ENCODE data around the gene FGD4.

Gene FGD4

GRCh38 chr12:32486158-32486557 lies 86.8 kb downstream of the FGD4 start:
- CTCF ChIA-PET, result no interaction called here
- no peak for DNase-seq (ENCODE audit: extremely low spot score)
- no peak for TF ChIP-seq L3MBTL2 (conservative IDR thresholded peaks at IDR 0.05)
- TF ChIP-seq ELF4 (IDR thresholded peaks at IDR 0.05), result no peak
- TF ChIP-seq FOXM1 (IDR thresholded peaks at IDR 0.05; ENCODE audit: borderline replicate concordance), result no peak
- POLR2A ChIA-PET, result no interaction called here

- ChIA-PET POLR2A (no interaction called here), CTCF (no interaction called here)
- no peak for DNase-seq (ENCODE audit: extremely low spot score)
- TF ChIP-seq ELF4 (IDR thresholded peaks at IDR 0.05) (no peak), FOXM1 (IDR thresholded peaks at IDR 0.05; ENCODE audit: borderline replicate concordance) (no peak), FOXA1 (IDR thresholded peaks at IDR 0.05) (no peak), ZNF384 (IDR thresholded peaks at IDR 0.05) (no peak), SUZ12 (IDR thresholded peaks at IDR 0.05) (no peak), CTBP1 (IDR thresholded peaks at IDR 0.05; ENCODE audit: borderline replicate concordance) (no peak), L3MBTL2 (conservative IDR thresholded peaks at IDR 0.05) (no peak), FOXK2 (IDR thresholded peaks at IDR 0.05) (no peak), NFRKB (IDR thresholded peaks at IDR 0.05) (no peak), LEF1 (IDR thresholded peaks at IDR 0.05; ENCODE audit: borderline replicate concordance) (no peak), HDGF (IDR thresholded peaks at IDR 0.05; ENCODE audit: borderline replicate concordance) (no peak), PKNOX1 (IDR thresholded peaks at IDR 0.05) (no peak), BHLHE40 (IDR thresholded peaks at IDR 0.05; ENCODE audit: borderline replicate concordance) (no peak), ARNT (IDR thresholded peaks at IDR 0.05) (no peak), SP1 (IDR thresholded peaks at IDR 0.05) (no peak), TARDBP (IDR thresholded peaks at IDR 0.05) (no peak)
These were observed 88.8 kb downstream of the FGD4 start for GRCh38 chr12:32488132-32488531.

GRCh38 chr12:32489070-32489469 lies 89.7 kb downstream of the FGD4 start:
- no peak for DNase-seq (ENCODE audit: extremely low spot score)
- CTCF ChIA-PET, result interaction anchor here (0.6 kb wide), 1 partner anchor 835 kb away, joined by 3 read pairs; no protein-coding TSS in a partner anchor
- POLR2A ChIA-PET, result no interaction called here
- TF ChIP-seq LEF1 (IDR thresholded peaks at IDR 0.05; ENCODE audit: borderline replicate concordance) (no peak), FOXK2 (IDR thresholded peaks at IDR 0.05) (no peak), ZNF384 (IDR thresholded peaks at IDR 0.05) (no peak), ARNT (IDR thresholded peaks at IDR 0.05) (no peak), NFRKB (IDR thresholded peaks at IDR 0.05) (no peak), PKNOX1 (IDR thresholded peaks at IDR 0.05) (no peak), BHLHE40 (IDR thresholded peaks at IDR 0.05; ENCODE audit: borderline replicate concordance) (no peak), TARDBP (IDR thresholded peaks at IDR 0.05) (no peak), SUZ12 (IDR thresholded peaks at IDR 0.05) (no peak), ELF4 (IDR thresholded peaks at IDR 0.05) (no peak), SP1 (IDR thresholded peaks at IDR 0.05) (no peak), L3MBTL2 (conservative IDR thresholded peaks at IDR 0.05) (no peak)

GRCh38 chr12:32490801-32491200 lies 91.4 kb downstream of the FGD4 start:
- POLR2A ChIA-PET, result no interaction called here
- no peak for DNase-seq (ENCODE audit: extremely low spot score)
- CTCF ChIA-PET, result no interaction called here
- TF ChIP-seq FOXA1 (IDR thresholded peaks at IDR 0.05) (no peak), SUZ12 (IDR thresholded peaks at IDR 0.05) (no peak), TARDBP (IDR thresholded peaks at IDR 0.05) (no peak), FOXK2 (IDR thresholded peaks at IDR 0.05) (no peak), L3MBTL2 (conservative IDR thresholded peaks at IDR 0.05) (no peak), ELF4 (IDR thresholded peaks at IDR 0.05) (no peak), BHLHE40 (IDR thresholded peaks at IDR 0.05; ENCODE audit: borderline replicate concordance) (no peak), CTBP1 (IDR thresholded peaks at IDR 0.05; ENCODE audit: borderline replicate concordance) (no peak)

GRCh38 chr12:32493282-32493681 lies 93.9 kb downstream of the FGD4 start:
- TF ChIP-seq LEF1 (IDR thresholded peaks at IDR 0.05; ENCODE audit: borderline replicate concordance) (no peak), FOXM1 (IDR thresholded peaks at IDR 0.05; ENCODE audit: borderline replicate concordance) (no peak), L3MBTL2 (conservative IDR thresholded peaks at IDR 0.05) (no peak), FOXA1 (IDR thresholded peaks at IDR 0.05) (no peak), TARDBP (IDR thresholded peaks at IDR 0.05) (no peak), CTBP1 (IDR thresholded peaks at IDR 0.05; ENCODE audit: borderline replicate concordance) (no peak), ZNF384 (IDR thresholded peaks at IDR 0.05) (no peak), PKNOX1 (IDR thresholded peaks at IDR 0.05) (no peak), BHLHE40 (IDR thresholded peaks at IDR 0.05; ENCODE audit: borderline replicate concordance) (no peak), ARNT (IDR thresholded peaks at IDR 0.05) (no peak), ELF4 (IDR thresholded peaks at IDR 0.05) (no peak), FOXK2 (IDR thresholded peaks at IDR 0.05) (no peak), NFRKB (IDR thresholded peaks at IDR 0.05) (no peak), SP1 (IDR thresholded peaks at IDR 0.05) (no peak), SUZ12 (IDR thresholded peaks at IDR 0.05) (no peak), HDGF (IDR thresholded peaks at IDR 0.05; ENCODE audit: borderline replicate concordance) (no peak)
- ChIA-PET POLR2A (interaction anchor here (1.2 kb wide), 1 partner anchor 9 kb away, joined by 3 read pairs; no protein-coding TSS in a partner anchor), CTCF (no interaction called here)
- no peak for DNase-seq (ENCODE audit: extremely low spot score)

GRCh38 chr12:32494656-32495055 lies 95.3 kb downstream of the FGD4 start:
- CTCF ChIA-PET, result no interaction called here
- POLR2A ChIA-PET, result no interaction called here
- DNase-seq (ENCODE audit: extremely low spot score), result no peak
- no peak for TF ChIP-seq BHLHE40 (IDR thresholded peaks at IDR 0.05; ENCODE audit: borderline replicate concordance)
- no peak for TF ChIP-seq SP1 (IDR thresholded peaks at IDR 0.05)
- no peak for TF ChIP-seq LEF1 (IDR thresholded peaks at IDR 0.05; ENCODE audit: borderline replicate concordance)
- TF ChIP-seq CTBP1 (IDR thresholded peaks at IDR 0.05; ENCODE audit: borderline replicate concordance), result no peak
- no peak for TF ChIP-seq TARDBP (IDR thresholded peaks at IDR 0.05)
- TF ChIP-seq ZNF384 (IDR thresholded peaks at IDR 0.05), result no peak
- TF ChIP-seq HDGF (IDR thresholded peaks at IDR 0.05; ENCODE audit: borderline replicate concordance), result no peak
- TF ChIP-seq FOXA1 (IDR thresholded peaks at IDR 0.05), result no peak
- TF ChIP-seq ARNT (IDR thresholded peaks at IDR 0.05), result no peak
- TF ChIP-seq ELF4 (IDR thresholded peaks at IDR 0.05), result no peak
- no peak for TF ChIP-seq FOXK2 (IDR thresholded peaks at IDR 0.05)
- TF ChIP-seq SUZ12 (IDR thresholded peaks at IDR 0.05), result no peak
- TF ChIP-seq L3MBTL2 (conservative IDR thresholded peaks at IDR 0.05), result no peak
- TF ChIP-seq FOXM1 (IDR thresholded peaks at IDR 0.05; ENCODE audit: borderline replicate concordance), result no peak
- TF ChIP-seq NFRKB (IDR thresholded peaks at IDR 0.05), result no peak
- TF ChIP-seq PKNOX1 (IDR thresholded peaks at IDR 0.05), result no peak

All from HEK293T (cell line).